ENCODE results near the gene FSTL4. TPM values are rescaled to one million over a fixed set of nuclear protein-coding genes. Genes with fewer than 3 reads are reported as not detected.

Gene FSTL4
- total and polyA plus RNA-seq, 2 donors (not counting 1 experiment from before 2014, with no cell fraction given), result 0.31 to 6.7 TPM

- intact Hi-C loops (cut with micrococcal nuclease), result no loop called here
- Mint-ChIP-seq H3K27me3 (peaks cover 26% of the 10 kb centered on the region), H3K4me1 (no peaks in the 10 kb centered on the region), H3K4me3 (no peak overlapping the region), H3K9me3 (ENCODE audit: insufficient read depth) (no peaks in the 10 kb centered on the region), H3K27ac (no peak overlapping the region)
- no peak overlapping the region for H3K4me2 ChIP-seq (replicated peaks; ENCODE audit: low read depth, low read length, poor library complexity, severe bottlenecking)
- no peaks in the 10 kb centered on the region for H4K20me1 ChIP-seq (ENCODE audit: control insufficient read depth, insufficient read depth, low read length, poor library complexity, severe bottlenecking)
- DNase-seq, result no peak
- H3K4me1 ChIP-seq (ENCODE audit: control insufficient read depth in 2 of 2, insufficient read depth in 2 of 2, low read length in 2 of 2), result no peaks in the 10 kb centered on the region
- no peaks in the 10 kb centered on the region for H3K79me2 ChIP-seq (ENCODE audit: control insufficient read depth, insufficient read depth, low read length)
- TF ChIP-seq CTCF (IDR thresholded peaks at IDR 0.05), result no peak
- TF ChIP-seq EZH2 (IDR thresholded peaks at IDR 0.05; ENCODE audit: borderline replicate concordance, insufficient read depth, low read depth, low read length, poor library complexity, severe bottlenecking), result no peak
- H3K36me3 ChIP-seq (replicated peaks in 1 of 2; ENCODE audit: control extremely low read depth in 1 of 2, control insufficient read depth in 1 of 2, extremely low read depth in 1 of 2, insufficient read depth in 2 of 2, low read length in 1 of 2), result no peaks in the 10 kb centered on the region
- no peak overlapping the region for H3K27ac ChIP-seq (ENCODE audit: low read length in 2 of 2)
- 89% methylated on average over 2 of the region's 2 CpGs for WGBS (ENCODE audit: insufficient coverage)
- ChIA-PET POLR2A (no interaction called here), CTCF (no interaction called here)
- H2AFZ ChIP-seq (ENCODE audit: insufficient read depth, low read depth, low read length, poor library complexity, severe bottlenecking), result no peak overlapping the region
- H3K9ac ChIP-seq (ENCODE audit: low read length), result no peak overlapping the region
- no peak for ATAC-seq (ENCODE audit: low read depth)
- H3K27me3 ChIP-seq (replicated peaks in 1 of 4; ENCODE audit: control extremely low read depth in 1 of 4, control insufficient read depth in 3 of 4, insufficient read depth in 4 of 4, low read length in 3 of 4), result peaks cover 0 to 5% (median 0%) of the 10 kb centered on the region in 4 experiments
- H3K4me3 ChIP-seq (ENCODE audit: control extremely low read depth in 1 of 5, extremely low read depth in 1 of 5, insufficient read depth in 1 of 5, low read depth in 2 of 5, low read length in 4 of 5), result no peak overlapping the region
- no peaks in the 10 kb centered on the region for H3K9me3 ChIP-seq (ENCODE audit: control extremely low read depth in 1 of 3, control insufficient read depth in 2 of 3, insufficient read depth in 1 of 3, low read length in 2 of 3)
Measured at GRCh38 chr5:133266527-133266878, 345.8 kb downstream of the FSTL4 start.

- POLR2A ChIA-PET, result no interaction called here
- no peak for ATAC-seq (ENCODE audit: low read depth)
- intact Hi-C loops (cut with micrococcal nuclease), result no loop called here
Measured at GRCh38 chr5:133265720-133266526, 346.4 kb downstream of the FSTL4 start.

More at GRCh38 chr5:133265720-133266526, 346.4 kb downstream of the FSTL4 start:
- no peak for DNase-seq
- Histone ChIP-seq H3K27me3 (replicated peaks in 1 of 4; ENCODE audit: control extremely low read depth in 1 of 4, control insufficient read depth in 3 of 4, insufficient read depth in 4 of 4, low read length in 3 of 4) (peaks cover 0 to 5% (median 0%) of the 10 kb centered on the region in 4 experiments), H3K9ac (ENCODE audit: low read length) (no peak overlapping the region), H4K20me1 (ENCODE audit: control insufficient read depth, insufficient read depth, low read length, poor library complexity, severe bottlenecking) (no peaks in the 10 kb centered on the region), H2AFZ (ENCODE audit: insufficient read depth, low read depth, low read length, poor library complexity, severe bottlenecking) (no peak overlapping the region), H3K36me3 (replicated peaks in 1 of 2; ENCODE audit: control extremely low read depth in 1 of 2, control insufficient read depth in 1 of 2, extremely low read depth in 1 of 2, insufficient read depth in 2 of 2, low read length in 1 of 2) (no peaks in the 10 kb centered on the region), H3K79me2 (ENCODE audit: control insufficient read depth, insufficient read depth, low read length) (no peaks in the 10 kb centered on the region), H3K4me2 (replicated peaks; ENCODE audit: low read depth, low read length, poor library complexity, severe bottlenecking) (no peak overlapping the region), H3K27ac (ENCODE audit: low read length in 2 of 2) (no peak overlapping the region), H3K4me3 (ENCODE audit: control extremely low read depth in 1 of 5, extremely low read depth in 1 of 5, insufficient read depth in 1 of 5, low read depth in 2 of 5, low read length in 4 of 5) (no peak overlapping the region), H3K4me1 (ENCODE audit: control insufficient read depth in 2 of 2, insufficient read depth in 2 of 2, low read length in 2 of 2) (no peaks in the 10 kb centered on the region), H3K9me3 (ENCODE audit: control extremely low read depth in 1 of 3, control insufficient read depth in 2 of 3, insufficient read depth in 1 of 3, low read length in 2 of 3) (no peaks in the 10 kb centered on the region)
- Mint-ChIP-seq H3K4me1 (no peaks in the 10 kb centered on the region), H3K9me3 (ENCODE audit: insufficient read depth) (no peaks in the 10 kb centered on the region), H3K27me3 (peaks cover 26% of the 10 kb centered on the region), H3K4me3 (no peak overlapping the region), H3K27ac (no peak overlapping the region)
- CTCF ChIA-PET, result no interaction called here
- TF ChIP-seq CTCF (IDR thresholded peaks at IDR 0.05) (no peak), EZH2 (IDR thresholded peaks at IDR 0.05; ENCODE audit: borderline replicate concordance, insufficient read depth, low read depth, low read length, poor library complexity, severe bottlenecking) (no peak)
- 84% methylated on average over 15 of the region's 18 CpGs for WGBS (ENCODE audit: insufficient coverage)

Measured in B cell (primary cell).